ENCODE results near the gene IL23R. TPM values are rescaled to one million over a fixed set of nuclear protein-coding genes. Genes with fewer than 3 reads are reported as not detected.

The IL23R gene
- polyA plus RNA-seq, 1 of the 3 experiments (the other 2 are of a cell fraction) = not detected

DNA sequence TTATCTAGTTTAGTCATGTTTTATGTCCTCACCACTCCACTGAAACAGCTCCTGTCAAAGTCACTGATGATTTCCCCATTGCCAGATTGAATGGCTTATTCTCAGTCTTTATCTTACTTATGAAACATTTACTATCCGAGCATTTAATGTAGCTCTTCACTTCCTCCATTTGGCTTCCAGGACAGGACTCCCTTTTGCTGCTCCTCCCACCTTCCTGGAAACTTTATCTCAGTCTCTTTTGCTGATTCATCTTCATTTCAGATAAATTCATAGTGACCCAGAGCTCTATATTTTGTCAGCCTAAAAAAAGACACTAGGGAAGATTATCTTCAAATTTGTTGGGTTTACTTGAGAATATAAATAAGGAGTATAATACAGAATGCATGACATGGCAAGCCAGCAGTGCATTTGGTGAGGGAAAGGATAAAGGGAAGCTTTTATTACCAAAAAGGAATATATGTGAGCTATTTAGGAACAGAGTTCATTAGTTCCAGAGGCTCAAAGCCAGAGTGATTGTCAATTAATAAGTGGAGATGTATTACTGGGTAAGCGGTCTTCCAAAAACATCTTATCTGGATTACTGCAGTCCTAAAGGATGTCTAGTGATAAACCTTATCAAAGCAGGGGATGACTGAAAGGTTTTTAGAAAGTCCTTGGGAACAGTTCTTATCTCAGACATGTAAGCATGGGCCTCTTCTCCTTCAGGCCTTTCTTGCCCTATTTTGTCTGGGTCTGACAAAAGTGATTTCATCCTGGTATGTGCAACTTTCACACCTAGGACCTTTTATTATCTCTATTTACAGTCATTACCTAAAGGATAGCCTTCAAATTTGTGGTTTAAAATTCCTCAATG lies 25.6 kb downstream of the IL23R start:
- Histone ChIP-seq H3K79me2 (ENCODE audit: insufficient read depth) (no peaks in the 10 kb centered on the region), H4K20me1 (ENCODE audit: insufficient read depth) (no peaks in the 10 kb centered on the region), H3K4me3 (ENCODE audit: low read depth in 2 of 2, low read length in 1 of 2) (no peak overlapping the region), H3K4me1 (ENCODE audit: control insufficient read depth in 1 of 2, insufficient read depth in 2 of 2, low read depth in 1 of 2, low read length in 1 of 2) (no peaks in the 10 kb centered on the region), H3K27ac (ENCODE audit: low read depth in 2 of 2, low read length in 1 of 2) (no peak overlapping the region), H3K9me2 (no peaks in the 10 kb centered on the region), H3K4me2 (no peak overlapping the region), H3K27me3 (ENCODE audit: insufficient read depth) (no peaks in the 10 kb centered on the region), H3K9ac (no peak overlapping the region), H3K36me3 (replicated peaks in 1 of 2; ENCODE audit: control insufficient read depth in 1 of 2, insufficient read depth in 2 of 2, low read length in 1 of 2) (no peaks in the 10 kb centered on the region), H3F3A (replicated peaks; ENCODE audit: insufficient read depth) (no peaks in the 10 kb centered on the region), H3K9me3 (no peaks in the 10 kb centered on the region), H2AFZ (ENCODE audit: low read depth) (no peak overlapping the region)
- POLR2A ChIA-PET = no interaction called here
- CTCF ChIA-PET = interaction anchor here (0.5 to 1.1 kb wide), 2 partner anchors 20 to 153 kb away, joined by 3 read pairs; no protein-coding TSS in a partner anchor
- TF ChIP-seq JUND (IDR thresholded peaks at IDR 0.05) (no peak), RFX5 (IDR thresholded peaks at IDR 0.05; ENCODE audit: low read length) (no peak), PBX3 (IDR thresholded peaks at IDR 0.05) (no peak), GABPA (IDR thresholded peaks at IDR 0.05; ENCODE audit: low read depth) (no peak)
- TF ChIP-seq, protein P1, sequence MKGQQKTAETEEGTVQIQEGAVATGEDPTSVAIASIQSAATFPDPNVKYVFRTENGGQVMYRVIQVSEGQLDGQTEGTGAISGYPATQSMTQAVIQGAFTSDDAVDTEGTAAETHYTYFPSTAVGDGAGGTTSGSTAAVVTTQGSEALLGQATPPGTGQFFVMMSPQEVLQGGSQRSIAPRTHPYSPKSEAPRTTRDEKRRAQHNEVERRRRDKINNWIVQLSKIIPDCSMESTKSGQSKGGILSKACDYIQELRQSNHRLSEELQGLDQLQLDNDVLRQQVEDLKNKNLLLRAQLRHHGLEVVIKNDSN (IDR thresholded peaks at IDR 0.05; ENCODE audit: borderline replicate concordance, low read depth) = no peak
- TF ChIP-seq, protein P2, sequence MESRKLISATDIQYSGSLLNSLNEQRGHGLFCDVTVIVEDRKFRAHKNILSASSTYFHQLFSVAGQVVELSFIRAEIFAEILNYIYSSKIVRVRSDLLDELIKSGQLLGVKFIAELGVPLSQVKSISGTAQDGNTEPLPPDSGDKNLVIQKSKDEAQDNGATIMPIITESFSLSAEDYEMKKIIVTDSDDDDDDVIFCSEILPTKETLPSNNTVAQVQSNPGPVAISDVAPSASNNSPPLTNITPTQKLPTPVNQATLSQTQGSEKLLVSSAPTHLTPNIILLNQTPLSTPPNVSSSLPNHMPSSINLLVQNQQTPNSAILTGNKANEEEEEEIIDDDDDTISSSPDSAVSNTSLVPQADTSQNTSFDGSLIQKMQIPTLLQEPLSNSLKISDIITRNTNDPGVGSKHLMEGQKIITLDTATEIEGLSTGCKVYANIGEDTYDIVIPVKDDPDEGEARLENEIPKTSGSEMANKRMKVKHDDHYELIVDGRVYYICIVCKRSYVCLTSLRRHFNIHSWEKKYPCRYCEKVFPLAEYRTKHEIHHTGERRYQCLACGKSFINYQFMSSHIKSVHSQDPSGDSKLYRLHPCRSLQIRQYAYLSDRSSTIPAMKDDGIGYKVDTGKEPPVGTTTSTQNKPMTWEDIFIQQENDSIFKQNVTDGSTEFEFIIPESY (IDR thresholded peaks at IDR 0.05; ENCODE audit: borderline replicate concordance, low read depth) = no peak
- WGBS (ENCODE audit: low lambda C conversion rate) = 55% methylated on average over 2 of the region's 2 CpGs
- no peak for DNase-seq

GRCh38 chr1:67192902-67193301 lies 26.6 kb downstream of the IL23R start:
- H3K9ac ChIP-seq = no peak overlapping the region
- no peaks in the 10 kb centered on the region for H3K9me2 ChIP-seq
- WGBS (ENCODE audit: low lambda C conversion rate) = 91% methylated on average over 1 of the region's 1 CpG
- H3K79me2 ChIP-seq (ENCODE audit: insufficient read depth) = no peaks in the 10 kb centered on the region
- no peak for DNase-seq
- H4K20me1 ChIP-seq (ENCODE audit: insufficient read depth) = no peaks in the 10 kb centered on the region
- no peak overlapping the region for H2AFZ ChIP-seq (ENCODE audit: low read depth)
- POLR2A ChIA-PET = no interaction called here
- CTCF ChIA-PET = no interaction called here
- H3K9me3 ChIP-seq = no peaks in the 10 kb centered on the region
- no peak overlapping the region for H3K27ac ChIP-seq (ENCODE audit: low read depth in 2 of 2, low read length in 1 of 2)
- no peak overlapping the region for H3K4me2 ChIP-seq
- H3K36me3 ChIP-seq (replicated peaks in 1 of 2; ENCODE audit: control insufficient read depth in 1 of 2, insufficient read depth in 2 of 2, low read length in 1 of 2) = no peaks in the 10 kb centered on the region
- no peaks in the 10 kb centered on the region for H3K27me3 ChIP-seq (ENCODE audit: insufficient read depth)
- no peak overlapping the region for H3K4me3 ChIP-seq (ENCODE audit: low read depth in 2 of 2, low read length in 1 of 2)
- no peaks in the 10 kb centered on the region for H3F3A ChIP-seq (replicated peaks; ENCODE audit: insufficient read depth)
- H3K4me1 ChIP-seq (ENCODE audit: control insufficient read depth in 1 of 2, insufficient read depth in 2 of 2, low read depth in 1 of 2, low read length in 1 of 2) = no peaks in the 10 kb centered on the region
- TF ChIP-seq EP300 (IDR thresholded peaks at IDR 0.05; ENCODE audit: borderline replicate concordance in 1 of 2, low read depth in 1 of 2, low read length in 1 of 2) = no peak
- TF ChIP-seq CHD2 (IDR thresholded peaks at IDR 0.05; ENCODE audit: low read length, partially characterized antibody) = no peak
- TF ChIP-seq PBX3 (IDR thresholded peaks at IDR 0.05) = no peak
- TF ChIP-seq NRF1 (IDR thresholded peaks at IDR 0.05; ENCODE audit: low read depth, low read length) = no peak
- TF ChIP-seq ELF1 (IDR thresholded peaks at IDR 0.05) = no peak
- no peak for TF ChIP-seq REST (IDR thresholded peaks at IDR 0.05; ENCODE audit: low read depth, low read length)
- no peak for TF ChIP-seq EZH2phosphoT487 (IDR thresholded peaks at IDR 0.05; ENCODE audit: borderline replicate concordance, low read depth)
- TF ChIP-seq FOXM1 (IDR thresholded peaks at IDR 0.05; ENCODE audit: low read depth) = no peak
- no peak for TF ChIP-seq RCOR1 (IDR thresholded peaks at IDR 0.05; ENCODE audit: low read length)
- TF ChIP-seq, protein P1 (IDR thresholded peaks at IDR 0.05; ENCODE audit: borderline replicate concordance, low read depth) = no peak

Measured in SK-N-SH (cell line).